ENCODE measurements around the gene APOA1. TPM values are rescaled to one million over a fixed set of nuclear protein-coding genes. Genes with fewer than 3 reads are reported as not detected.
A peak's percentile ranks its signal among the peaks of the same experiment; 100 is the strongest.

APOA1 gene
- polyA plus RNA-seq (2011; rRNA removed) (not detected in 2 replicates), polyA minus RNA-seq (2011; rRNA and poly(A)+ RNA removed) (not detected in 2 replicates)

- ChIA-PET POLR2A (no interaction called here), CTCF (interaction anchor here (0.6 to 5.3 kb wide), 5 partner anchors 15 to 90 kb away, joined by 3 to 138 read pairs (median 8); partner anchors contain the start of gene APOA5)
- DNase-seq (ENCODE audit: low read depth, low spot score): no peak
- Histone ChIP-seq H3K4me3 (ENCODE audit: low read depth, low read length) (no peak within 1 kb of the TSS), H3K27ac (ENCODE audit: low read depth, low read length) (no peak within 1 kb of the TSS), H3K27me3 (ENCODE audit: control insufficient read depth, insufficient read depth, low read length) (no peaks in the 10 kb centered on the region), H3K9me3 (ENCODE audit: control insufficient read depth, insufficient read depth, low read length) (no peaks in the 10 kb centered on the region)
- no peak for TF ChIP-seq CTCF (IDR thresholded peaks at IDR 0.05; ENCODE audit: low read depth, low read length)
Observed at GRCh38 chr11:116837231-116838091, at the start of gene APOA1. APOA1 (minus strand) TSS chr11:116837622; CDS start chr11:116837387, 235 bp downstream.

- H3K27me3 ChIP-seq (ENCODE audit: control insufficient read depth, insufficient read depth, low read length): no peaks in the 10 kb centered on the region
- no peak overlapping the region for H3K4me3 ChIP-seq (ENCODE audit: low read depth, low read length)
- no peak for TF ChIP-seq CTCF (IDR thresholded peaks at IDR 0.05; ENCODE audit: low read depth, low read length)
- no peaks in the 10 kb centered on the region for H3K9me3 ChIP-seq (ENCODE audit: control insufficient read depth, insufficient read depth, low read length)
- DNase-seq (ENCODE audit: low read depth, low spot score): peak; percentile 44
- H3K27ac ChIP-seq (ENCODE audit: low read depth, low read length): no peak overlapping the region
- ChIA-PET POLR2A (no interaction called here), CTCF (interaction anchor here (0.7 to 3.0 kb wide), 7 partner anchors 9 to 287 kb away, joined by 3 to 12 read pairs (median 4); partner anchors contain the start of gene SIK3)
Observed at GRCh38 chr11:116885951-116886655, 48.7 kb upstream of the APOA1 start.

- Histone ChIP-seq H3K27ac (ENCODE audit: low read depth, low read length) (no peak overlapping the region), H3K9me3 (ENCODE audit: control insufficient read depth, insufficient read depth, low read length) (no peaks in the 10 kb centered on the region), H3K27me3 (ENCODE audit: control insufficient read depth, insufficient read depth, low read length) (no peaks in the 10 kb centered on the region), H3K4me3 (ENCODE audit: low read depth, low read length) (no peak overlapping the region)
- ChIA-PET CTCF (interaction anchor here (1.1 to 5.8 kb wide), 3 partner anchors 91 to 224 kb away, joined by 3 to 113 read pairs (median 54); partner anchors contain the start of genes APOA5 and SIK3), POLR2A (interaction anchor here (1.0 to 1.2 kb wide), 2 partner anchors 27 to 102 kb away, joined by 3 read pairs; no protein-coding TSS in a partner anchor)
- TF ChIP-seq CTCF (IDR thresholded peaks at IDR 0.05; ENCODE audit: low read depth, low read length): no peak
- peak; percentile 61 for DNase-seq (ENCODE audit: low read depth, low spot score)
Observed at GRCh38 chr11:116882386-116882785, 45.0 kb upstream of the APOA1 start.

- H3K27ac ChIP-seq (ENCODE audit: low read depth, low read length): no peak overlapping the region
- no peak for DNase-seq (ENCODE audit: low read depth, low spot score)
- H3K9me3 ChIP-seq (ENCODE audit: control insufficient read depth, insufficient read depth, low read length): no peaks in the 10 kb centered on the region
- H3K27me3 ChIP-seq (ENCODE audit: control insufficient read depth, insufficient read depth, low read length): no peaks in the 10 kb centered on the region
- no peak for TF ChIP-seq CTCF (IDR thresholded peaks at IDR 0.05; ENCODE audit: low read depth, low read length)
- ChIA-PET POLR2A (interaction anchor here (1.2 to 1.6 kb wide), 2 partner anchors 28 to 218 kb away, joined by 3 to 6 read pairs; no protein-coding TSS in a partner anchor), CTCF (interaction anchor here (1.1 to 5.8 kb wide), 8 partner anchors 29 to 350 kb away, joined by 3 to 113 read pairs (median 6); partner anchors contain the start of genes APOA5 and SIK3)
- H3K4me3 ChIP-seq (ENCODE audit: low read depth, low read length): no peak overlapping the region
Observed at GRCh38 chr11:116881143-116881542, 43.7 kb upstream of the APOA1 start.
